NK-92 (cell line): ENCODE data around the gene TRIM14.
"Not testable (repeated sequence)": the region's sequence is repeated elsewhere in the genome, so short reads cannot be mapped to it uniquely, and the experiment has no call there.

Experiments used
- DNase-seq: peaks from one replicate; lab custom pipeline; 2025; ENCODE audit not compliant: unreplicated experiment; lab: John Stamatoyannopoulos, UW

TRIM14 gene

GRCh38 chr9:98020476-98021145 lies 98.4 kb downstream of the TRIM14 start:
- DNase-seq, result no peak

GRCh38 chr9:98019869-98020268 lies 99.2 kb downstream of the TRIM14 start:
- DNase-seq, result not testable (repeated sequence)
